ENCODE data around the gene CNNM2.

DNA sequence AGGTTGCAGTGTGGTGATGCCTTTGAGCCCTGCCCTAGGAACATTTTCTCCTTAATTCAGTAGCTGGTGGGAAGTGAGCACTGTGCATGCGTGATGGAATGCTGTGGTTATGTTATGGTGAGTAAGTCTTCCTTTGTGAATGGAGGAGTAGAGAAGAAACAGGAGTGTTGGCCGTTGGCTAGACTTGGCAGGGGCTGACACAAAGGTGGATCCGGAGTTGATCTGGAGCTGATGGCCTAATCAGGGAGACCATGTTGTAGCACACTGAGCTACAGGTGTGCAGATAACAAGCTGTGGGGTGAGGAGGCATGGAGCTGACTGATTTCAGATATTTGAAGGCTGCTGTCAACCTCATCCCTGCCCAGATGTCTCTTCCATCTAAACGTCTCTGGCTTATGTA lies 122.3 kb downstream of the CNNM2 start:
- TF ChIP-seq, protein P1, sequence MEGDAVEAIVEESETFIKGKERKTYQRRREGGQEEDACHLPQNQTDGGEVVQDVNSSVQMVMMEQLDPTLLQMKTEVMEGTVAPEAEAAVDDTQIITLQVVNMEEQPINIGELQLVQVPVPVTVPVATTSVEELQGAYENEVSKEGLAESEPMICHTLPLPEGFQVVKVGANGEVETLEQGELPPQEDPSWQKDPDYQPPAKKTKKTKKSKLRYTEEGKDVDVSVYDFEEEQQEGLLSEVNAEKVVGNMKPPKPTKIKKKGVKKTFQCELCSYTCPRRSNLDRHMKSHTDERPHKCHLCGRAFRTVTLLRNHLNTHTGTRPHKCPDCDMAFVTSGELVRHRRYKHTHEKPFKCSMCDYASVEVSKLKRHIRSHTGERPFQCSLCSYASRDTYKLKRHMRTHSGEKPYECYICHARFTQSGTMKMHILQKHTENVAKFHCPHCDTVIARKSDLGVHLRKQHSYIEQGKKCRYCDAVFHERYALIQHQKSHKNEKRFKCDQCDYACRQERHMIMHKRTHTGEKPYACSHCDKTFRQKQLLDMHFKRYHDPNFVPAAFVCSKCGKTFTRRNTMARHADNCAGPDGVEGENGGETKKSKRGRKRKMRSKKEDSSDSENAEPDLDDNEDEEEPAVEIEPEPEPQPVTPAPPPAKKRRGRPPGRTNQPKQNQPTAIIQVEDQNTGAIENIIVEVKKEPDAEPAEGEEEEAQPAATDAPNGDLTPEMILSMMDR (conservative IDR thresholded peaks at IDR 0.05; ENCODE audit: low read depth, low read length): no peak
- TF ChIP-seq EZH2 (IDR thresholded peaks at IDR 0.05; ENCODE audit: low read length, unreplicated experiment): no peak
- no peak for TF ChIP-seq EZH2phosphoT487 (IDR thresholded peaks at IDR 0.05; ENCODE audit: borderline replicate concordance, low read length)
